Myocyte (in vitro differentiated cells): ENCODE measurements around the gene AKR1C3. TPM values are rescaled to one million over a fixed set of nuclear protein-coding genes. Genes with fewer than 3 reads are reported as not detected.
"Not testable (repeated sequence)": the region's sequence is repeated elsewhere in the genome, so short reads cannot be mapped to it uniquely, and the experiment has no call there.

Source experiments
- DNase-seq: peaks from one replicate; pipeline ENCODE4 v3.0.0-alpha.2; 2012; ENCODE audit warnings: low read depth
- total RNA-seq: library from RNA; depleted of rRNA; stranded (reverse); fragments of >200 nt; gene quantifications from 2 replicates; pipeline ENCODE4 v1.2.3, GENCODE V29; 2014

Gene AKR1C3
- total RNA-seq, 1 donor from 2014 or later, result 65.8 TPM

DNA sequence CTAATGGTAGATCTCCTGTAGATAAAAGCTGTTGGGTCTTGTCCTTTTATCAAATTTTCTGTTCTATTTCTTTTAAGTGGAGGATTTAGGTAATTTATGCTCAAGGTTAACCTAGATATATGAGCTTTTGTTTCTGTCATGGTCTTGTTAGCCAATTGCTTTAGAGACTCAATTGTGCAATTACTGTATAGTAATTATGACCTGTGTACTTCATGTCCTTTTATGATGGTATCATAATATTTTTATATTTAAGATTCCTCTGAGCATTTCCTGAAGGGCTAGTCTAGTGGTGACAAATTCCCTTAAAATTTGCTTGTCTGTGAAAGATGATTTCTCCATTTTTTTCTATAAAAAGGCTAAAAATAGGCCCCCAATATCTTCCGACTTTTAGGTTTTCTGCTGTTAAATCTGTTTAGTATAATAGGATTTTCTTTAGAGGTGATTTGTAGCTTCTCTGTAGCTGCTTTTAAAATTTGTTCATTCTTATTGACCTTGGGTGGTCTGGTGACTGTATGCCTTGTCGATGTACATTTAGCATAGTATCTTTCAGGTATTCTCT lies 5.4 kb upstream of the AKR1C3 start:
- DNase-seq, result no peak

- DNase-seq, result no peak
Observed at GRCh38 chr10:5089865-5090264, 4.3 kb upstream of the AKR1C3 start.

- no peak for DNase-seq
Observed at GRCh38 chr10:5090551-5090950, 3.7 kb upstream of the AKR1C3 start.

DNA sequence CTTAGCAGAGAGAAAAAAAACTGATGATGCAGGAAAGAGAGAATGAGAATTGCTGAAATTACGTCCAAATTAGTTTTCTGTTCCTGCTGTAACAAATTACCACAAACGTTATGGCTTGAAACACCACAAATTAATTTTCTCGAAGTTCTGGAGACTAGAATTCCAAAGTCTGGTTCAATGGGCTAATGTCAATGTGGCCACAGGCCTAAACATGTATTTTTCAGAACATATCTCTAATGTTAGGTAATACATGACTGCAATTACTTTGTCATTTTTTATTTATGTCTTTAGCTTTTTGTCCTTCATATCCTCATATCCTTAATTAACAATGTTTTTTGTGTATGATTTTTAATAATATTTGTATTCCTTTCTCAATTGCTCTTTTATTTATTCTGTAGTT lies 3.0 kb upstream of the AKR1C3 start:
- no peak for DNase-seq

DNA sequence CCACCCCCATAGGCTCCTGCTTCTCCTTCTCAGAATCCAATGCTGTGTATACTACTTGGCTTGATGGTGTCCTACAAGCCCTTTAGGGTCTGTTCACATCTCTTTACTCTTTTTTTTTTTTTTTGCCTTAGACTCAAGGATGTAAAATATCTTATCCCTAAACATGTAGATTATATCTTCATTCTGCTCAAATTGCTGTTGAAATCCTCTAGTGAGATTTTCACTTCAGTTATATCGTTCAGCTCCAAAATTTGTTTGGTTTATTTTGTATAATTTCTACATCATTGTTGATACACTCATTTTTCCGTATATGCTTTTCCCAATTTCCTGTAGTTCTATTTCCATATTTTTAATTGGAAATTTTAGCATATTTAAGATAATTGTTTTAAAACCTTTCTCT lies 1.8 kb upstream of the AKR1C3 start:
- DNase-seq, result no peak

DNA sequence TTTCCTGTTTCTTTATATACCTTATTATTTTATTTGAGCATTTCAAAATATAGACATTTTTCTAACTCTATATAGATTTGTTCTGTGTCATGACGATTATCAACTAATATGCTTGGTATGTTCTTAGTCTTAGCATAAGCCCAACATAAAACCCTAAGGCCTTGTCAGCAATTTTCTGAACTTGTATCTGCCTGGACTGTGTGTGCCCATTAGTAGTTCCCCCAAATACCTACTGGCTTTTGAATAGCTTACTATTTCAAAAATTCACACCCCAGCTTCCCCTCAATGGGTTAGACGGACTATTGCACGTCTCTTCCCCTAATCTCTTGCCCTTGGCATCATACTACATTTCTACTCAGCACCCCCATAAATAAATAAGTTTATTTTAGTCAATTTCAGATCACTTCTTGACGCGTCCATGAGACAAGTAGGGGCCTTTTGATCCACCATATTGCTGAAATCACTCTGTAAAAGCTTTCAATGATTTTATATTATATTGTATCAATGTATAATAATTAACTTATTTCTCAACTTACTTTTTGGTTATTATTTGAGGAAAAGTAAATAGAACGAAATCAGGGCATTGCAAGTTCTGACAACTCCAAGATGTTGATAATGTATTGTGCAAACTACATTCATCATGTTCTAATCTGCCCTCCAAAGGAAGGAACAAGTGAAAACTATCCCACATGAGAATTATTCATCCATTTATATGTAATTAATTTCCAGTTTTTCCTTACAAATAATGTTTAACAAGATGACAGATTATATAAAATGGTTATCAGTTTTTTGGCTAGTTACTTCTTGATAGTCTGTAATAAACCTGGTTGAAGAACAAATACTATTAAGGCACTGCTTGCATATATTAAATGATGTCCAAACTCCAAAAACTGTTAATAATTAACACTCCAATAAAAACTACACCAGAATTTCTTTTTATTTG lies 1.1 kb upstream of the AKR1C3 start:
- no peak for DNase-seq

DNA sequence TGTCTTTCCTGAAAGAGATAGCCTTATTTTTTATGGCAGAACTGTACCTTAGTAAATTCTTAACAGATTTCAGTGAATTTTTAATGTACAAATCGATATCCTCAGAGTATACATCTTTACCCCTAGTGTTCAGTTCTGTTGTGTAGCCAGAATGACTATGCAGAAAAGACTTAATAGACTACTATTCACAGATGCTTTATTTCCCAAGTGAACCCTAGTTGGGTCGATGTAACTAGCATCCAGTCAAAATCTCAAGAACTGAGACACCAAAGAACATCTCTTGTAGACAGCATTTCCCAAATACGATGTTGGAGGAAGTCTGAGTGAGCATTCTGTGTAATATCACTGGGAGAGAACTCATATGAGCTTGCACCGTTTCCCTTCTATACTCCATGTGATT lies 1.5 kb downstream of the AKR1C3 start:
- peak; percentile 29 for DNase-seq

DNA sequence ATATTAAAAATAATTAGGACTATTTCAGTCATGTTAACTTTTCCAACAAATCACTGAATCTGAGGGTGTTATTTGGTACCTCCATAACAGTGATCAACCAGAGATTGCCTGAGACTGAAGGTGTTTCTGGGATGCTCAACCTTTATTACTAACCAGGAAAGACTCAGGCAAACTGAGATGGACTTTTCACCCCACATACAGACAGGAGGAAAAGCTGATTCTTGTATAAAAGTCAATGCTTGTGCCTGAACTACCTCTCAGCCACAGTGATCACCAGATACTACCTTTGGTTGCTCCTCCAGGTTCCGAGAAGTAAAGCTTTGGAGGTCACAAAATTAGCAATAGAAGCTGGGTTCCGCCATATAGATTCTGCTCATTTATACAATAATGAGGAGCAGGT lies 1.9 kb downstream of the AKR1C3 start:
- no peak for DNase-seq

- DNase-seq, result not testable (repeated sequence)
Observed at GRCh38 chr10:5102479-5102878, 8.3 kb downstream of the AKR1C3 start.

DNA sequence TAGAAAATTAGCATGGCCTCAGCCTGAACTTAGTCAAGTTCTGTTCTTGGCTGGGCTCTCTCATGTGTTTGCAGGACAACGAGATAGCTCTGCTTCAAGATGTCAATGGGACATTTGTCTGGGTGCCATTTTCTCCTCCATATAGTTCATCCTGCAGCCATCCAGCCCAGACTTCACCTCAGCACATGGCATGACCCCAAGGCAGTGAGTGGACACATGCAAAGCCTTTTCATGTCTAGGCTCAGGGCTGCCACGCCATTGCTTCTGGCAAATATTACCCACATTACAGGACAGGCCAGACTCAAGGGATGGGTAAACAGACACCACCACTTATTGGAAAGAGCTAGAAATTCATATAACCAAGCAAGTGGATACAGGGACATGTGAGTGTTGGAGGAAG lies 9.3 kb downstream of the AKR1C3 start:
- no peak for DNase-seq

DNA sequence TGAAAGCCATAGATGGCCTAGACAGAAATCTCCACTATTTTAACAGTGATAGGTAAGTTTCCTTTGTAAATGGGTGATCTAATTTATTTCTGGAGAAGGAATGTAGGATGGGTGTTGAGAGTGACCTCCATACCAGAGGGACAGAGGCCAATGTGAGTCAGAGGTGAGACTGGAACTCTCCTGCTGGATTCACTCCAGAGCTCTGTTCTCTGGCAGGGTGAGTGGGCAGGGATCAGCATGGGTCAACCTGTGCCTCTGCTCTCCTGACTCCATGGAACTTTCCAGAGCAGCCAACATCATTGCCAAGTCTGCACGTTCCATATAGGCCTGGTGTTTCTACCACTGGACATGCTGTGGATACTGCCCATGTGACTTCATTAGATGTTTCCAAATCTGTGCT lies 11.4 kb downstream of the AKR1C3 start:
- DNase-seq, result no peak

- DNase-seq, result no peak
Observed at GRCh38 chr10:5106553-5106952, 12.3 kb downstream of the AKR1C3 start.

DNA sequence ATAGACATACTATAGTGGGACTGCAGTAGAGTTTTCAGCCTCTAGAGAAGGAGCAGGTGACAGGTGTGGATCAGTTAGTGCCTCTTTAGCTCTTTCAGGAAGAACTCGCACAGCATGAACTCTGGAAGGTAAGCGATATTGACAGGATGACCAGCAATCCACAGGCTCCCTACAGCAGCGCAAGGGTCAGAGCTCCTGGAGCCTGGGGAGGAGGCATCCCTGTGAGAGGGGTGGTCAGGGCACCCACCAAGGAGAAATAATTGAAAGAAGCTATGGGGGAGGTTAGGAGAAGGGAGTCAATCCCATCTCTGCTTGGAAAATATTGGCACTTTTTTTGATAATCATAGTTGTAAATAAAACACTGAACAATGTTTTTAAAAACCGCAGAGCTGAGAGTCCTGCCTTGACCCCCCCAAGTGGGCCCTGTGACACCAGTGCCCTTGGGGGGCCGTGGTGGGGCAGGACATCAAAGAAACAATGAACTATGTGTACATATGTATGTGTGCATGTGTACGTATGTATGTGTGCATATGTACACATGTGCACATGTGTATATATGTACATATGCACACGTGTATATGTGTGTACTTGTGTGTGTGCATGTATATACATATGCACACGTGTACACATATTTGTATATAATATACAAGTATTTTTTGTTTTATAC lies 13.8 kb downstream of the AKR1C3 start:
- no peak for DNase-seq

- no peak for DNase-seq
Observed at GRCh38 chr10:5108658-5109416, 14.6 kb downstream of the AKR1C3 start.

- DNase-seq, result not testable (repeated sequence)
Observed at GRCh38 chr10:5109861-5110260, 15.6 kb downstream of the AKR1C3 start.

- DNase-seq, result no peak
Observed at GRCh38 chr10:5116621-5117020, 22.4 kb downstream of the AKR1C3 start.

DNA sequence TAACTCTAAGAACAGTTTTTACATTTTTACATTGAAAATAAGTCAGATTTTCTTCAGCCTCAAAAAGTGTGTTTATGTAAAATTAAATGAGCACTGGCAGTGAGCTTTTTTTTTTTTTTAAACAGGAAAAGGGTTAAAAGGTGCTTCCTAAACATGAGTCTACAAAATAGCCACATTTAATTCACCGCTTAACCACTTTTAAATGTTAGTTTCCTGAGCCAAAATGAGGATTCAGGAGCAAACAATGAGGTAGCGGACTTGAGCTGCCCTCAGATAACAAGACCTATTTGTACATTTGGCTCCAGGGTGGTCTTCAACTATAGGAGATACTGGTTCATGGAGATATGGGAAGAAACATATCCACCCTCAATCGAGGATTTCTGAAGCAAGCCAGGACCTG lies 22.8 kb downstream of the AKR1C3 start:
- no peak for DNase-seq

GRCh38 chr10:5119997-5120396 lies 25.8 kb downstream of the AKR1C3 start:
- not testable (repeated sequence) for DNase-seq

DNA sequence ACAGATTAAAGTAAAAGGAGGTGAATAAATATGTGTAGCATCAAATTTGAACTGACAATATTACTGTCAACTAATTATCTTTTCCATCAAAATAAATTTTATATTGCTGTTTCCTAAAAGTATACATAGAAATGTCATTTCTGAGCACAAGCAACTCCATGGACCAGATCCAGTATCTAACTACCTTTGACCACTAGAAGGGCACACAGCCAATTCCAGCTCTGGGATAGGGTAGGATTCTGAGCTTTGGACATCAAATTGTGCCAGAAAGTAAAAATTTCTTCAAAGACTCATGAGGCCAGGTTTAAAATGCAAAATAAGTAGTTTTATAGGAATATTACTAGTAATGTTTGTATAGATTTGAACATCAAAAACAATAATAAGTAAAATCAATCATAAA lies 29.7 kb downstream of the AKR1C3 start:
- no peak for DNase-seq

GRCh38 chr10:5125315-5126044 lies 31.3 kb downstream of the AKR1C3 start:
- DNase-seq, result no peak

- no peak for DNase-seq
Observed at GRCh38 chr10:5135581-5135980, 41.4 kb downstream of the AKR1C3 start.
